Ovary (tissue), 9 donors: ENCODE measurements around the gene MAST4. TPM values are rescaled to one million over a fixed set of nuclear protein-coding genes. Genes with fewer than 3 reads are reported as not detected.

Experiments used
- DNase-seq, 5 donors: peaks; one replicate each; pipeline ENCODE4 v3.0.0-alpha.2; 2019 to 2020
- H3K27ac ChIP-seq, 2 donors: fragments of 200-600 bp; one replicate each; pipeline versions ENCODE4 v1.5.1 to v1.8.0; 2019 to 2022
- H3K27me3 ChIP-seq: fragments of 200-600 bp; one replicate; pipeline ENCODE4 v1.8.0; 2022
- H3K36me3 ChIP-seq: fragments of 200-600 bp; sonication (generic); one replicate; pipeline ENCODE4 v1.5.1; 2019
- H3K4me1 ChIP-seq: one replicate; pipeline ENCODE4 v1.8.1; 2013; ENCODE audit warnings: mild to moderate bottlenecking, moderate library complexity; ENCODE audit not compliant: insufficient read depth
- H3K4me3 ChIP-seq: fragments of 200-600 bp; sonication (generic); one replicate; pipeline ENCODE4 v1.5.1; 2017
- H3K9me3 ChIP-seq, 2 donors: fragments of 200-600 bp in 1 of 2; sonication (generic) in 1 of 2; one replicate each; pipeline versions ENCODE4 v1.5.1 to v1.8.1; 2013 to 2019; ENCODE audit warnings: mild to moderate bottlenecking in 1 of 2, moderate library complexity in 1 of 2
- CTCF ChIP-seq, 3 donors: fragments of 450-650 bp in 2 of 3; fragments of 200-600 bp in 1 of 3; IDR thresholded peaks; one replicate each; pipeline versions ENCODE4 v1.5.1 to v1.8.0; 2016 to 2022; ENCODE audit warnings: antibody characterized with exemption in 3 of 3, mild to moderate bottlenecking in 1 of 3
- EP300 ChIP-seq: sonication (generic); formaldehyde crosslinking; IDR thresholded peaks from one replicate; pipeline ENCODE4 v1.6.1; 2017; ENCODE audit warnings: antibody characterized with exemption
- POLR2A ChIP-seq: fragments of 450-650 bp; IDR thresholded peaks from one replicate; pipeline ENCODE4 v1.6.1; 2017; ENCODE audit warnings: antibody characterized with exemption, mild to moderate bottlenecking, moderate library complexity
- WGBS, 3 donors: extraction: QIAGEN DNeasy Blood & Tissue Kit in 1 of 3; methylation state at CpG; one replicate each; pipeline versions ENCODE4 v1.1.5 to v1.1.7; 2013 to 2017; 5-methylcytosine and 5-hydroxymethylcytosine counted together
- intact Hi-C, 4 donors: fragments of 100-400 bp; cut with DNase I; formaldehyde crosslinking; loops; one replicate each; pipeline versions ENCODE4 v1.11.0 to v1.15.1; 2022 to 2023
- polyA plus RNA-seq, 2 donors: library from polyadenylated mRNA; stranded (reverse); fragments of 200-250 nt in 1 of 2; fragments of 350-450 nt in 1 of 2; fragmentation: Illumina TruSeq in 1 of 2; extraction: RNeasy Lipid Tissue Mini Kit (QIAGEN cat#74804) in 1 of 2; gene quantifications; one replicate each; pipeline ENCODE4 v1.2.3, GENCODE V29; 2013 to 2014
- total RNA-seq, 7 donors: library from RNA; depleted of rRNA in 2 of 7; stranded (reverse); fragments of >200 nt in 2 of 7; fragmentation: NEBNext Ultra II Directional in 3 of 7; extraction: Animal tissue kit (Norgen Biotek cat#: 25700) in 3 of 7; gene quantifications; one replicate each; pipeline versions ENCODE4 v1.1.0 to v1.2.4, GENCODE V29; 2016 to 2023
- donor health status: DM: no; HTN: no; CAD: no; lungs with moderate emphysema.
- donor health status: DM: no; HTN: no; CAD: no.
- donor health status: Bipolar disorder and iron deficiency.
- donor health status: DM: yes; HTN: yes; CAD: no.
- donor health status: DM: no; HTN: no; CAD: no.
- donor health status: DM: yes; HTN: yes; CAD: no.

The MAST4 gene
- total and polyA plus RNA-seq, 9 donors, result 11.6 to 86.3 (median 57.6) TPM

- intact Hi-C loops, result no loop called here
- no peaks in the 10 kb centered on the region for H3K36me3 ChIP-seq
- TF ChIP-seq EP300 (no peak), CTCF (IDR thresholded peaks at IDR 0.05) (no peak), POLR2A (no peak)
- no peak overlapping the region for H3K4me3 ChIP-seq
- no peak overlapping the region for H3K27ac ChIP-seq
- H3K9me3 ChIP-seq, result no peaks in the 10 kb centered on the region
- H3K4me1 ChIP-seq, result peaks cover 5% of the 10 kb centered on the region
- no peak for DNase-seq
- H3K27me3 ChIP-seq, result no peaks in the 10 kb centered on the region
- WGBS, 3 donors, result 96 to 98% (median 96%) methylated on average over 5 of the region's 5 CpGs
Observed at GRCh38 chr5:66982470-66982869, 386.3 kb downstream of the MAST4 start.

- no peaks in the 10 kb centered on the region for H3K27me3 ChIP-seq
- intact Hi-C loops, result no loop called here
- no peaks in the 10 kb centered on the region for H3K9me3 ChIP-seq
- H3K4me3 ChIP-seq, result no peak overlapping the region
- no peak for TF ChIP-seq POLR2A
- TF ChIP-seq EP300, result no peak
- no peak for TF ChIP-seq CTCF (IDR thresholded peaks at IDR 0.05)
- H3K36me3 ChIP-seq, result no peaks in the 10 kb centered on the region
- no peak overlapping the region for H3K27ac ChIP-seq
- 78 to 85% (median 80%) methylated on average over 3 of the region's 3 CpGs for WGBS, 3 donors
- DNase-seq, result no peak
- H3K4me1 ChIP-seq, result peaks cover 3% of the 10 kb centered on the region
Observed at GRCh38 chr5:66985417-66985816, 389.2 kb downstream of the MAST4 start.

GRCh38 chr5:66986009-66986408 lies 389.8 kb downstream of the MAST4 start:
- no peak overlapping the region for H3K4me3 ChIP-seq
- DNase-seq, result no peak
- H3K36me3 ChIP-seq, result no peaks in the 10 kb centered on the region
- TF ChIP-seq EP300 (no peak), POLR2A (no peak), CTCF (IDR thresholded peaks at IDR 0.05) (no peak)
- no peaks in the 10 kb centered on the region for H3K9me3 ChIP-seq
- no peaks in the 10 kb centered on the region for H3K27me3 ChIP-seq
- WGBS, 3 donors, result 92 to 96% (median 92%) methylated on average over 2 of the region's 2 CpGs
- no peak overlapping the region for H3K27ac ChIP-seq
- intact Hi-C loops, result no loop called here
- H3K4me1 ChIP-seq, result peaks cover 2% of the 10 kb centered on the region

GRCh38 chr5:66986534-66986933 lies 390.3 kb downstream of the MAST4 start:
- WGBS, 3 donors, result 81 to 87% (median 82%) methylated on average over 4 of the region's 4 CpGs
- TF ChIP-seq EP300, result no peak
- TF ChIP-seq POLR2A, result no peak
- no peak for TF ChIP-seq CTCF (IDR thresholded peaks at IDR 0.05)
- intact Hi-C loops, result no loop called here

More at GRCh38 chr5:66986534-66986933, 390.3 kb downstream of the MAST4 start:
- DNase-seq, result no peak
- Histone ChIP-seq H3K4me1 (no peaks in the 10 kb centered on the region), H3K4me3 (no peak overlapping the region), H3K9me3 (no peaks in the 10 kb centered on the region), H3K36me3 (no peaks in the 10 kb centered on the region), H3K27ac (no peak overlapping the region), H3K27me3 (no peaks in the 10 kb centered on the region)
